ENCODE data around the gene BCL7B. TPM values are rescaled to one million over a fixed set of nuclear protein-coding genes. Genes with fewer than 3 reads are reported as not detected.

Gene BCL7B
- total and polyA plus RNA-seq, 2 of the 13 experiments (the other 11 are each of a cell fraction or from before 2014, with no cell fraction given) = 24.3 to 38.2 TPM

DNA sequence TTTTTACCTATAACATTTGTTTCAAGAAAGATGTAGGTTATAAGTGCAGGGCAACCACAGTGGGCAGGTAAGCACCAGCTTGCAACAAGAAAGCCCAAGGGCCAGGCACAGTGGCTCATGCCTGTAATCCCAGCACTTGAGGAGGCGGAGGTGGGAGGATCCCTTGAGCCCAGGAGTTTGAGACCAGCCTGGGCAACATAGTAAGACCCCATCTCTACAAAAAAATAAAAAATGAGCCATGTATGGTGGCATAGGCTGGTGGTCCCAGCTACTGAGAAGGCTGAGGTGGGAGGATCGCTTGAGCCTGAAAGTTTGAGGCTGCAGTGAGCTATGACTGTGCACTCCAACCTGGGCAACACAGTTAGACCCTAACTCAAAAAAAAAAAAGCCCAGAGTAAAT is 12.8 kb downstream of the BCL7B start:
- H3K9me3 ChIP-seq (ENCODE audit: low read length) = no peaks in the 10 kb centered on the region
- H2AFZ ChIP-seq (ENCODE audit: low read length) = no peak overlapping the region
- H3K79me2 ChIP-seq (ENCODE audit: insufficient read depth, low read length) = peaks cover 5% of the 10 kb centered on the region
- no peak overlapping the region for H3K4me2 ChIP-seq (ENCODE audit: low read depth, low read length)
- FAIRE-seq (no peak), DNase-seq (ENCODE audit: low spot score) (no peak), ATAC-seq (no peak)
- H3K27me3 ChIP-seq (ENCODE audit: control insufficient read depth in 1 of 2, insufficient read depth in 2 of 2, low read length in 2 of 2) = no peaks in the 10 kb centered on the region
- H3K36me3 ChIP-seq (replicated peaks in 1 of 2; ENCODE audit: control insufficient read depth in 1 of 2, insufficient read depth in 2 of 2, low read length in 2 of 2) = peaks cover 14 to 57% of the 10 kb centered on the region in 2 experiments
- TF ChIP-seq KMT2B (CRISPR knock-in tag; IDR thresholded peaks at IDR 0.05) (no peak), GMEB2 (CRISPR knock-in tag; IDR thresholded peaks at IDR 0.05; ENCODE audit: low read depth) (no peak), ZNF121 (CRISPR knock-in tag; IDR thresholded peaks at IDR 0.05) (0 out of 2 replicates have a peak, but pooled peaks have one; percentile 48), RAD51 (IDR thresholded peaks at IDR 0.05; ENCODE audit: borderline replicate concordance) (no peak)
- no peak overlapping the region for H3K27ac ChIP-seq (ENCODE audit: extremely low read length, insufficient read depth, low read length)
- BruUV-seq (replicated peaks) = no TSS peak
- intact Hi-C loops (cut with micrococcal nuclease; ENCODE audit: unreplicated experiment) (no loop called here), in situ Hi-C loops (cut with HindIII; ENCODE audit: extremely low pct_ligation_motif_present, low pct_unique_long_range_greater_than_20kb) (no loop called here)
- no peaks in the 10 kb centered on the region for H3K4me1 ChIP-seq (ENCODE audit: insufficient read depth, low read length)
- POLR2A ChIA-PET = no interaction called here
- H3K9ac ChIP-seq (ENCODE audit: insufficient read depth, low read depth, low read length) = no peak overlapping the region
- H4K20me1 ChIP-seq (ENCODE audit: insufficient read depth, low read length) = no peaks in the 10 kb centered on the region
- CTCF ChIA-PET (ENCODE audit: low intra/inter-chr PET ratio, low total read pairs) = no interaction called here
- H3K4me3 ChIP-seq (replicated peaks in 1 of 3; ENCODE audit: insufficient read depth in 1 of 3, low read depth in 2 of 3, low read length in 3 of 3) = no peak overlapping the region
- WGBS (ENCODE audit: low lambda C conversion rate) = 97% methylated on average over 2 of the region's 2 CpGs

DNA sequence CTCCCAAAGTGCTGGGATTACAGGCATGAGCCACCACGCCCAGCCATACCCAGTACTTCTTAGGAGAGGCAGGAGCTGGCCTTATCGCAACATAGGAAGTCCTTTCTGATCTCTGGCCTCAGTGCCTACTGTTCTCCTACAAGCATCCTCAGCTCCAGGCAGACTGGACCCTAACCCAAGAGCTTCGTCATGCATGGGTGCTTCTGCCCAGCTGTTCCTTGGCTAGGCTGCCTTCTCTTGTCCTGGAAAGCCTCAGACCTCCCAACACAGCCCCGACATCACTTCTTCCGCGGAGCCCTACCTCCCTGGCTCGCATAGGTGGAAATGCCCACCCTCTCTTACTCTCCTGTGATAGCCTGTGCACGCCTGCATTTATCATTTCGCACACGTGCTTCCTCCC is 15.8 kb downstream of the BCL7B start:
- ATAC-seq = no peak
- in situ Hi-C loops (cut with HindIII; ENCODE audit: extremely low pct_ligation_motif_present, low pct_unique_long_range_greater_than_20kb) = no loop called here
- CTCF ChIA-PET (ENCODE audit: low intra/inter-chr PET ratio, low total read pairs) = no interaction called here
- Histone ChIP-seq H4K20me1 (ENCODE audit: insufficient read depth, low read length) (no peaks in the 10 kb centered on the region), H3K4me3 (replicated peaks in 1 of 3; ENCODE audit: insufficient read depth in 1 of 3, low read depth in 2 of 3, low read length in 3 of 3) (no peak overlapping the region), H3K79me2 (ENCODE audit: insufficient read depth, low read length) (no peaks in the 10 kb centered on the region), H3K9ac (ENCODE audit: insufficient read depth, low read depth, low read length) (no peak overlapping the region), H2AFZ (ENCODE audit: low read length) (no peak overlapping the region), H3K36me3 (replicated peaks in 1 of 2; ENCODE audit: control insufficient read depth in 1 of 2, insufficient read depth in 2 of 2, low read length in 2 of 2) (peaks cover 24 to 63% of the 10 kb centered on the region in 2 experiments), H3K9me3 (ENCODE audit: low read length) (no peaks in the 10 kb centered on the region), H3K27me3 (ENCODE audit: control insufficient read depth in 1 of 2, insufficient read depth in 2 of 2, low read length in 2 of 2) (no peaks in the 10 kb centered on the region), H3K4me2 (ENCODE audit: low read depth, low read length) (no peak overlapping the region), H3K4me1 (ENCODE audit: insufficient read depth, low read length) (no peaks in the 10 kb centered on the region), H3K27ac (ENCODE audit: extremely low read length, insufficient read depth, low read length) (no peak overlapping the region)
- whole genome bisulfite sequencing (ENCODE audit: low lambda C conversion rate) = 97% methylated on average over 9 of the region's 10 CpGs
- POLR2A ChIA-PET = interaction anchor here (0.6 to 1.2 kb wide), 2 partner anchors 19 to 246 kb away, joined by 3 read pairs; partner anchors contain the start of gene BAZ1B
- DNase-seq (ENCODE audit: low spot score) = no peak
- intact Hi-C loops (cut with micrococcal nuclease; ENCODE audit: unreplicated experiment) = no loop called here
- BruUV-seq (replicated peaks) = no TSS peak
- FAIRE-seq = no peak
- TF ChIP-seq ZNF549 (CRISPR knock-in tag; IDR thresholded peaks at IDR 0.05) = no peak
- no peak for TF ChIP-seq MAFF (IDR thresholded peaks at IDR 0.05; ENCODE audit: low read depth, low read length)
- TF ChIP-seq NKX3-1 (CRISPR knock-in tag; IDR thresholded peaks at IDR 0.05) = no peak
- TF ChIP-seq ZXDC (CRISPR knock-in tag; IDR thresholded peaks at IDR 0.05) = no peak
- no peak for TF ChIP-seq SUZ12 (IDR thresholded peaks at IDR 0.05; ENCODE audit: low read depth, low read length)
- TF ChIP-seq GATA4 (IDR thresholded peaks at IDR 0.05; ENCODE audit: borderline replicate concordance, low read depth) = no peak
- no peak for TF ChIP-seq ZNF326 (CRISPR knock-in tag; IDR thresholded peaks at IDR 0.05; ENCODE audit: borderline replicate concordance)
- TF ChIP-seq SIX1 (CRISPR knock-in tag; IDR thresholded peaks at IDR 0.05; ENCODE audit: borderline replicate concordance) = no peak
- TF ChIP-seq SSRP1 (CRISPR knock-in tag; IDR thresholded peaks at IDR 0.05) = no peak
- no peak for TF ChIP-seq ZNF512B (CRISPR knock-in tag; IDR thresholded peaks at IDR 0.05; ENCODE audit: borderline replicate concordance)
